Fibroblast of the conjunctiva (primary cell): ENCODE results near the gene ITM2C.

Experiments used
- DNase-seq: peaks from one replicate; pipeline ENCODE4 v3.0.0-alpha.2; 2010; ENCODE audit warnings: low read depth

Gene ITM2C, protein sequence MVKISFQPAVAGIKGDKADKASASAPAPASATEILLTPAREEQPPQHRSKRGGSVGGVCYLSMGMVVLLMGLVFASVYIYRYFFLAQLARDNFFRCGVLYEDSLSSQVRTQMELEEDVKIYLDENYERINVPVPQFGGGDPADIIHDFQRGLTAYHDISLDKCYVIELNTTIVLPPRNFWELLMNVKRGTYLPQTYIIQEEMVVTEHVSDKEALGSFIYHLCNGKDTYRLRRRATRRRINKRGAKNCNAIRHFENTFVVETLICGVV

DNA sequence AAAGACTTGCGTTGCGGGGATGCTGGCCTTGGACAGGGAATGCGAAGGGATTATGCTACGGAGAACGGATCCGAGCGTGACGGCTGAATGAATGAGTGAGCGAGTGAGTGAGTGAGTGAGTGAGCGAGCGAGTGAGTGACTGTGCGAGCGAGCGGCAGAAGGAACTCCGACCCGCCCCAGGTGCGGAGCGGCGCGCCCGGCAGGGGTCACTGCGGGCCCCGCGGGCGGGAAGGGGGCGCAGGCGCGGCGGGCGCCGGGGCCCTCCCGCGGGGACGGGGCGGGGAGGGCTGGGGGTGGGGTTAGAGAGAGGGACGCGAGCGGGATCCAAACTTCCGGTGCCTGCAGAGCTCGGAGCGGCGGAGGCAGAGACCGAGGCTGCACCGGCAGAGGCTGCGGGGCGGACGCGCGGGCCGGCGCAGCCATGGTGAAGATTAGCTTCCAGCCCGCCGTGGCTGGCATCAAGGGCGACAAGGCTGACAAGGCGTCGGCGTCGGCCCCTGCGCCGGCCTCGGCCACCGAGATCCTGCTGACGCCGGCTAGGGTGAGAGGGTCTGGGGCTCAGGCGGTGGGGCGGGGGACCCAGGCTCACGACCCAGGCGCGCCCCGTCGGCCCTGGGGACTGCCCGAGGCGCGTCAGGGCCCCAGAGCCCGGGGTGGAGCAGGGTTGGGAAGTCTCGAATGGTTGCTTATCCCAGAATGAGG lies at the start of gene ITM2C:
Gene ITM2C, plus strand, starts transcription at position 338 of the 702 bp plus-strand sequence. Its CDS starts 84 bp downstream, at position 422.
- peak; percentile 18 for DNase-seq

DNA sequence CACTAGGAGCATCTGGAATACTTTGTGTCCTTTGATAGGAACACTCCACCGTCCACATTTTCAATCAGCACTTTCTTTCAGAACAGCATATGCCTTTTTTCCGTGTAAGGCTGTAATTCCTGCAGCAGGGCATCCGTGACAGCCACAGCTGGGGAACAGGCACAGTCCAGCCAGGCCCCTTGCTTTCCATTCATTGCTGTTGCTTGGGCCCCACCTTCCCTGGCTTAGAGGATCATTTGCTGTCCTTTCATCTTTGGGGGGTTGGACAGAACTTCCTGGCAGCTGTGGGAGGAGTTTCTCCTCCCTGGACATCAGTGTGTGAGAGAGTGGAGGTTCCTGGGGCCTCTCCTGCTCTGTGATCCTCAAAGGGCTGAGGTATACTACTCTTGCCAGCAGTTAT lies 49.7 kb upstream of the ITM2C start:
- no peak for DNase-seq

DNA sequence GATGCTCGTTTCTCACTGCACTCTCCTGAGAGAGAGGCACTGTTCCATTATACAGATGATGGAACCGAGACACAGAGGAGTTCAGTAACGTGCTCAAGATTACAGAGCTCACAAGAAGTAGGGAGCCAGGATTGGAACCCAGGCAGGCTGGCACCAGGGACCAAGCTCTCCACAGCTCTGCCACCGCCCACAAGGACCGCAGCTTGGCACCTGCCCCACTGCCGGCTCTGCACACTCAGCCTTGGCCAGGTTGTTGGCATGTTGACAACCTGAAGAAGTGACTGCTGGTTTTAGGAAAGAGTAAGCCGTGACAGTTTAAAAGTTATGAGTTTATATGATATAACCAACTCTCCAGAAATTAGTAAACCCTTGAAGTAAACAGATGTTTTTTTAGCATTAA lies 48.0 kb upstream of the ITM2C start:
- no peak for DNase-seq

DNA sequence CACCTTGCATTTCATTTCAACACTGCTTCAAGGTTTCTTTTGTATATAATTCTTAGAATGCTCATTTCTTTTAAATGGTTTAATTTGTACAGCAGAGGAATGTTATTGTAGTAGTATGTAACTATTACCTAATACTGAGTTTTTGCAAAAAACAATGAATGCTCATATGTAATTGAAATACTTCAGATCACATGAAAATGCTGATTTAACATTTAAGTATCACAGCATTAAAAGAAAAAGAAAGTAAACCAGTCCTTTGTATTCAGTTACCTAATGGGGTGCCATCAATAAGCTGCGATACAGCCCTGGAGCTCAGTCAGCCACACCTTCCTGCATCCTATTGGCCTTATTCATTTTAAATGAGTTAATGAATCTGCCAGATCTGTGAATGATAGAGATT lies 45.3 kb upstream of the ITM2C start:
- DNase-seq = no peak

DNA sequence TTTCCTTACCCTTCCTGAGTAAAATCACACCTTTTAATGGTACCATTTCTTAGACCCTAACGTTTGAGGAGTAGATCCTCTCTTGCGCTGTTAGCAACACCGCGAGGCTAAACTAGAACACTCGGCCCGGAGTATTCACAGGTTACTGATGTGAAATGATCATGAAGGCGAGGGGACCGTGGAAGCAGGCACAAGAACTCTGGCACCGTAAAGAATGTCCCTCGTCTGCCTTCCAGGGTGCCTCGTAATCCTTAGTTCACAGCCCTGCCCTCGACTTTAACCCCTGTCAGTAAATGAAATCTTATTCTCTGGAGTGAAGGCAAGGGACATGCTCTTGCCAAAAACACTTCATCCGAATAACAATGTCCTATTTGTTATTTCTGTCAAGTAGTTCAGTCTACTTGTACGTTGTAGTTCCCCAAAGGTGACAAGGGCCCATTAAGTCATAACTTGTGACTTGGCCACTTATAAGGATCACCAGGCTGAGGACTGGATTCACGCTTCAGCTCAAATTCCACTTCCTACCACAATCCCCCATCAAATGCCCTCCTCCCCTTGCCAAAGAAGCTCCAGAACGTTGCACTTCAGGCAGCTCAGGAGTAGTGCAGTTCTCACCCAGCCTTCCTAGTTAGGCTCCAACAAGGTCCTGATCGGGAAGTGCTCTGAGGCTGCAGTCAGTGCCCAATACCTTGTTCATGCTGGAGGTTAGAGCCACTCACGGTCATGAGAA lies 43.3 kb upstream of the ITM2C start:
- no peak for DNase-seq

DNA sequence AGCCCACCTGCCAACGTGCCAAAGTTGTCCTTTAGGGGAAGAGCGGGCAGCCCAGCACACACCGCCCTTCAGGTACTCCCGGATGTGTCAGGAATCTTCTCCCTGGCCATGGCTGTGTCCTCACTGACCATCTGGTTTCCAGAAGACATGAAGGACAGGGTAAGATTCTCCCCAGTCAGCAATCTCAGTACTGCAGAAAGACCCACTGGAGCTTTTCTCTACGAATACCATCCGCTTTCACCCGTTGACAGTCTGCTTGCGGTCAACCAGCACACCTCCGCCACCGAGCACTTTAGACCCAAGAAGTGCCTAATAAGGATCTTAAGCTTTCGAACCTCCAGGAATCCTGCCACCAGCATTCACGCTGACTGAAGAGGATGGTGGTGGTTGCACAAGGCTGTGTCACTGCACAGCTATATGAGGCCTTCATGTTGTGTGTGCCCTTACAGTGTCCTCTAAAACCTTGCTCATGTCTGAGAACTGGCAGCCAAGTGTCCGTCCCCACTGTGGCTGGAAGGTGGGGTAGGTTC lies 42.7 kb upstream of the ITM2C start:
- no peak for DNase-seq

DNA sequence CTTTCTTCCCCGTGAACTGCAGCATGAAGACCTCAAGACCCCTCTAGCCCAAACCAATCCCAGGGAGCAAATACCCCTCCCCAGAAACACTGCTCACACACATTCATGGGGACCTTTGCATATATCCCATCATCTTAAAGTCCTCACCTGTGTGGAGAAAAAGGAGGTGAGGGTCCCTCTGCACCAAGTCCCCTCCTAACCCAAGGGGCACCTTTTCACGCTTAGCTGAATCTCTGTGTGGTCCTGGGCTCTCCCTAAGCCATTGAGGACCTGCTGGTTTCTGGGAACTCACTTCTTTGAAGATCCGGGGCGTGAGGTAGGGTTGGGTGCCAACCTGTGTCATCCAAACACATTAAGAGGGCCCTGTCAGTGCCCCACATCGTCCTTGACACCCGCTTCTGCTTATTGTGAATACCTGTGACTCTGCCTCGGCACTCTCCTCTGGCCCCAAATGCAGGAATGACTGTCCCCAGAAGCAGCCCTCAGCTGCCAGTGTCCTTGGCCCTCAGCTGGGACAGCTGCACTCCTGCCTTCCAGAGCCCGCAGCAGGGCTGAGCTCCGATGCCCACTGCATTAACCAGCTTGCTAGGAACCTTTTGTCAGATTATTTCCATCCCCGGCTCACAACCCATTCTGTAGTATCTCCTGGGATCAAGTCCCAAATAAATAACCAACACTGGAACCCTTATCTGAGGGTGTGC lies 41.3 kb upstream of the ITM2C start:
- DNase-seq = no peak

DNA sequence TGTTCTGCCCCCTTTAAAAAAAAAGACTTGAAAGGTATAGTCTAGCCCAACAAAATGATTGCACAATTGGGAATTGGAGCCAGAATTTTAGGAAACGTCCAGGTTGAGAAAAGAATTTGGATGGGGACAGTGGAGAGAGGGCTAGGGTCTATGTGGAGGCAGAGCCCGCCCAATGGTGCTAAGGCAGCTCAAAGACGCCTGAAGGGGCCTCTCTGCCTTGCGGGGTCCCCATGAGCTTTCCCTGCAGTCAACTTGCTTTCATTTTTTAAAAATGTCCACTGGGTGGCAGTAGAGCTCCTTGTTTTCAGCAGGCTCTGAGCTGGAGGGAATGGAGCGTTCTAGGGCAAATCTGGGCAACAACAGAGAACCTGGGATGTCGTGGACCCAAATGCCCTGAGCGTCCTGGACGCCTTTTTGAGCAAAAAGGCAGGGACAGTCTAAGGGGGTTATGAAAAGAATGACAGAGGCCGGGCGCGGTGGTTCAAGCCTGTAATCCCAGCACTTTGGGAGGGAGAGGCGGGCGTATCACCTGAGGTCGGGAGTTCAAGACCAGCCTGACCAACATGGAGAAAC lies 40.2 kb upstream of the ITM2C start:
- peak; percentile 65 for DNase-seq

DNA sequence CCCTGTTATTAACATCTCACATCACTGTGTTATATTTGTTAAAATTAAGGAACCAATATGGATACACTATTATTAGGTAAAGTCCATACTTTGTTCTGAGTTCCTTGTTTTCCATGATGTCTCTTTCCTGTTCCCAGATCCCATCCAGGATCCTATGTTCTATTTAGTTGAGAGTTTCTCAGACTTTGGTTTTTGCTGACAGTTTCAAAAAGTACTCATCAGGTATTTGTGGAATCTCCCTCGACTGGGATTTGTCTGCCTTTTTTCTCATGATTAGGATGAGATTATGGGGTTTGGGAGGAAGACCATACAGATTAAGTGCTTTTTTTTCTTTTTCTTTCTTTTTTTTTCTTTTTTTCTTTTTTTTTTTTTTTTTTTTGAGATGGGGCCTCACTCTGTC lies 39.4 kb upstream of the ITM2C start:
- no peak for DNase-seq

DNA sequence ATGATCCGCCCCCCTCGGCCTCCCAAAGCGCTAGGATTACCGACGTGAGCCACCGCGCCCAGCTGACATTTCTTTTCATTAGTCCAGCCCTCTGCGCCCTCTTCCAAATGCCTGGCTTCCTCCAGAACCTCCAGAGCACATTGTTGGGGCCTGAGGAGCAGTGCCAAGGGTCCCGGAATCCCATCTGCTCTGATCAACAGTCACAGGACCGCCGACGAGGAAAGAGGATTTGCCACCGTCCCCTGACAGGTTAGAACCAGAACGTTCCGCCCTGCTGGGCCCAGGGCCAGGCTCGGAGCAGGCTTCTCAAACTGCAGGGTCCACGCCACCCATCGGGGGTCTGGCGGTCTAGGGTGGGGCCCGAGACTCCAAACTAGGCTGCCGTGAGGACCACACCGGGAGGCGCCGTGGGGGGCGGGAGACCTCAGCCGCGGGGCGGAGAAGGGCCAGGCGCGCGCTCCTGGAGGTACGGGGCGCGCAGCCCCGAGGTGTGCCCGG lies 36.9 kb upstream of the ITM2C start:
- DNase-seq = no peak

DNA sequence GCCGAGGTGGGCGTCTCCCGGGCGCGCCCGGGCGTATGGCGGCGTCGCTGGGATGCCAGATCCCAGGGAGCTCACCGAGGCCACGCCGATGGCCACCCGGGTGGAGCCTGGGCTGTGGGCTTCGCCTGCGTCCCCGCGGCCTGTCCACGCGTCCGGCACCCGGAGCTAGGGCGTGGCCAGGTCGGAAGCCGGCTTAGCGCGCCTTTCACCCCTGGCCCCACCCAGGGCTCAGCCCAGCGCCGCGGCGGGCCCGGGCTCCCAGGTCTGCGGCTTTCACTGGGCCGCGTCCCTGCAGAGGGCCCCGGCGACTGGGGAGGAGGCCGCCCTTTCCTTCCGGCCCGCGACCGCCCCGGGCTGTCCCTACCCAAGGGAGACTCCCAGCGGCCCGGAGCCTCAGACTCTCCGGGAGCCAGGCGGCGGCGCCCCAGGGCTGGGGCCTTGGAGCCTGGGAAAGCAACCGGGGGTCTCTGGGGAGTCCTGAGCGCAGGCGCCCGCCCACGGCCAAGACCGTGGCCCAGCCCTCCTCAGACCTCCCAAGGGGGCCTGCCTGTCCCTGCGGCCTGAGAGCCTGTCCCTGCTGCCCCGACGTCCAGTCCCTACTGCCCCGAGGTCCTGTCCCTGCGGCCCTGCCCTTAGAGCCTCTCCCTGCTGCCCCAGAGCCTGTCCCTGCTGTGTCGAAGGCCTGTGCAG lies 36.3 kb upstream of the ITM2C start:
- no peak for DNase-seq

DNA sequence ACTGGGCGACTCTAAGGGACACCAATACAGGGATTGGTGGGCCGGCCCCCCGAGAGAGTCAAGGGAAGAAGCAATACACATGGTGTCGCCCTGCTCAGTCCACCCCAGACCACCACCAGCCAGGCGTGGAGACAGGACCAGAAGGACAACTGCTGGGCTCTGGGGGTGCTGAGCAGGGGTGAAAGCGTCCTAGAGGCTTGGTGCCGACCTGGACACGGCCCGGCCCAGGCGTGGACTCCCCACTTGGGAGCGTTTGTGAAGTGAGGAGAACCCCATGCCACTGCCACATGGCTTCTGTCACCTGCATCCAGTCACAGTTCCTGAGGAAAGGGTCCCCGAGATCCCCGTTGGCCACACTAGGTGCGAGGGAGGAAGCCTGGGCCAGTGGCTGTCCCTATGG lies 35.4 kb upstream of the ITM2C start:
- DNase-seq = no peak

DNA sequence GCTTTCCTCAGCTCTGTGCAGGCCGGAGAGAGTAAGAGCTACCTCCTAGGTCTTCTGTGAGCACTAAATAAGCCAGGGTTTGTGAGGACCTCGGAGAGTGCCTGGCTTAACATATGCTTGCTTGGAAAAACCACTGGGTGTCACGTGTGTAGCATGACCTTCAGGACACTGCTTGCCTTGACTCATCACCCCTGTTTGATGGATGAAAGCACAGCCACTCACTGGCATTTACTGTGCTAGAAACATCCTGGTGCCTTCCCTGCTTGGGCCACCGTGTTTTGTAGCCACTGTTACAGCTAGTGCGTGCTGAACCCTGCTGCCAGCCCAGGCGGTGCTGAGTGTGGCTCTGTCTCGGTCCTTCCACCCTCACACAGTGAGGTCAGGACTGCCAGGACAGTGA lies 34.8 kb upstream of the ITM2C start:
- DNase-seq = no peak

DNA sequence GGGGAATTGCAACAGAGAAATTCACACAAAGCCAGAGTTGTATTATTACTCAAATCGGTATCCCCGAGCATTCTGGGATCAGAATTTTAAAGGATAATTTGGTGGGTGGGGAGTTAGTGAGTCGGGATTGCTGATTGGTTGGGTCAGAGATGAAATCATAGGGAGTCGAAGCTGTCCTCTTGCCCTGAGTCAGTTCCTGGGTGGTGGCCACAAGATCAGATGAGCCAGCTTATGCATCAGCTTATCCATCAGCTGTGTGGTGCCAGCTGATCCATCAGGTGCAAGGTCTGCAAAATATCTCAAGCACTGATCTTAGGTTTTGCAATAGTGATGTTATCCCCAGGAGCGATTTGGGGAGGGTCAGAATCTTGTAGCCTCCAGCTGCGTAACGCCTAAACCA lies 34.3 kb upstream of the ITM2C start:
- no peak for DNase-seq

DNA sequence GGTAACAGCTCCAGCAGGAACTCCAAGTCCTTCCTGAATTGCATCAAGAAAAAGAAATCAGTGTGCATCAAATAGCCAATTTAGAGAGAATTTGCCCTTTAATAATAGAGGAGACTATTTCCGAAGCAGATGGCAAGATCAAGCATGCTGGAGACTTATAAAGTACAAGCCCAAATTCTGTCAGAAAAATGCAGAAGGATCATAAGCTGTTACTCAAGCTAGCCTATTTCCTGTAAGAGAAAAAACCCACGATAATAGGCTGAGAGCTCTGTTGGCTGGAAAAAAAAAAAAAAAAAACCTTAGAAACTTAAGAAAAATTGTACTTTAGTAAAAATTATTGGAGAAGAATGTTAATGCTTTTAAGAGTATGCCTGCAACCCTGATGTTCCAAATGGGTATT lies 24.4 kb upstream of the ITM2C start:
- DNase-seq = no peak

DNA sequence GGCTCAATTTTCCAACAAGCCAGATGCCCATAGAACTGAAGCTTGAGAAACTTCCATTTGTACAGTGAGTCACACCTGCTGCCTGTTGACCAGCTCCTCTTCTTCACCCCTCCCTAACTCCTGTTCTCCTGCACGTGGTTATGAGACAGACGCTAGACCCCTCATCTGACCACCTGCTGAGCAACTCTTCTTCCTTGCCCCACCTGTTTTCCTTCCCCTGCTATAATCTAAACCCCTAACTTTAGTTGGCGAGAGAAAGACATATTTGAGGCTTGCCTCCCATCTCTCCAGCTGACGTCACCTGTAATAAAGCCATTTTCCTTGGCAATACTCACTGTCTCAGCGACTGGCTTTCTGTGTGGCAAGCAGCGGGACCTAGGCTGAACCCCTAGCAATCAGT lies 22.3 kb upstream of the ITM2C start:
- DNase-seq = no peak

DNA sequence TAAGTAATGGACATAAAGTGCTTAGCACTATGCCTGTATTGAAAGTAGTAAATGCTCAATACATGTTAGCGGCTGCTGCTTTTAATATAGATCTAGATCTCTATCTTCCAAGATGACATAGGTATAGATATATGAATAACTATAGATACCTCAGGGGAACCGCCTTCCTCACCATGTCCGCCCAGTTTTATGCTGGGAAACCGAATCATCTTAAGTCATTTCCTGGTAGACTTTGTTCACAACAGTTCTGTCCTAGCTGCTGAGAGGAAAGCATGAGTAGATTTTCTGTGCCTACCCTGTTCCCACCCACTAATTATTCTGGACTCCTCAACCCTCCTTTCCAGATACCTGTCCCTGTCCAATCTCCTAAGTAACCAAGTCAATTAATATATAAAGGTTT lies 21.6 kb upstream of the ITM2C start:
- no peak for DNase-seq

DNA sequence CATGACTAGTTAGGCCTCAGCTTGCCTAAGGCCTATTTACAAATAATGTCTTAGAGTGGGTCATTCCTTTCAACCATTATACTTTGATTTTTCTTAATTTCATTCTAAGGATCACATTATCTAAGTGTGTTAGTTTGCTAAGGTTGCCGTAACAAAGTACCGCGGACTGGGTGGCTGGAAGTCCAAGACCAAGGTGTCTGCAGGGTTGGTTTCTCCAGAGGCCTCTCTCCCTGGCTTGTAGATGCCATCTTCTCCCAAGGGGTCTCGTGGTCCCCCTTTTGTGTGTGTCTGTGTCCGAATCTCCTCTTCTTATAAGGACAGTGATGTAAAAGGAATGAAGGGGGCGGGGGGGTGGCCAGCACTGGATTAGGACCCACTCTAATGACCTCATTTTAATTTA lies 18.4 kb upstream of the ITM2C start:
- no peak for DNase-seq

DNA sequence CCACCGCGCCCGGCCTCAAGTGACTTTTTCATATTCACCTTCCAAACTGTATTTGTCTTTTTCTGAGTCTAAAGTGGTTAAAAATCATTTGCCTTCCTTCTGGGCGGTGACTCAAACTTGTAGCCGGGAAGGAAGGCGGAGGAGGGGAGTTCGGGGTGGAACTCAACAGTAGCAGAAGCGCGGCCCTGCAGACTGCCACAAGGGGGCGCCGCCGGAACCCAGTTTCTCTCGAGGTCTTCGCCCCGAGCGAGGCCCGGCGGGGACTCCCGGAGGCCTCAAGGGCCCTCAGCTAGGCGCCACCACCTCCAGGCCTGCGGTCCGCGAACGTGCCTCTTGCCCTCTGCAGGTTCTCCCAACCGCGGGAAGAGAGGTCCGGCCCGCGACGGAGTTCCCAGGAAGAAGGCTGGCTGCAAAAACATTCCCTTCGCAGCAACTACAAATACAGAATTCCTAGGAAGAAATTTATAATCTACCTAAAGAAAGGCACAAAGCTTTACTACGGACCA lies 16.8 kb upstream of the ITM2C start:
- peak; percentile 60 for DNase-seq

DNA sequence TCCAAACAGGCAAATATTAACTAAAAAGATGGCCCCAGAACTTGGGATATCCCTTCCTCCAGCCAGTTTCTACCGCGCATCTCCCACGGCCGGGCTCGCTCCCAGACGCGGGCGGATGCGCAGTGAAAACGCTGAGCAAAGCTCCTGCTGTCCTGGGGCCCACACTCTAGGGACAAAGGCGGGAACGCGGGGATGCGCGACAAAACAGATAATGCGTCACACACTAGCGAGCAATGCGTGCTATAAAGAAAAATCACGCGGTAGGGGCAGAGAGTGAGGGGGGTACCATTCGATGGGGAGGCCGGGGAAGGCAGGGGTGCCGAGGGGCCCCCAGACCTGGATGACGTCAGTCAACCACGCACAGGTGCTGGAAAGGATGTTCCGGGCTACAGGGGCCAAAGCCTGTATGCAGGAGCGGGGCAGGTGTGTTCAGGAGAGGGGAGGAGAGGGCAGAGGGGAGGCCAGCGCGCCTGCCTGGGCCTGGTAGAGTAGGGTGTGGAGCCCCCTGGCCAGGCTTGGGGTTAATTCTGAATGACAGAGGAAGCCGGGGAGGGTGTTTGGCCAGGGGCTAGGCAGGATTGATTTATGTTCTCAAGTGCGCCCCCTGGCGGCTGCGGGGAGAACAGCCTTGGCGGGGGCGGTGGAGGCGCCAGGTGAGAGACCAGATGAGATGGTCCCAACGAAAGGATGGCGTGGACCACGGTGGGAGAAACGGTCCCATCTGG lies 14.9 kb upstream of the ITM2C start:
- no peak for DNase-seq

DNA sequence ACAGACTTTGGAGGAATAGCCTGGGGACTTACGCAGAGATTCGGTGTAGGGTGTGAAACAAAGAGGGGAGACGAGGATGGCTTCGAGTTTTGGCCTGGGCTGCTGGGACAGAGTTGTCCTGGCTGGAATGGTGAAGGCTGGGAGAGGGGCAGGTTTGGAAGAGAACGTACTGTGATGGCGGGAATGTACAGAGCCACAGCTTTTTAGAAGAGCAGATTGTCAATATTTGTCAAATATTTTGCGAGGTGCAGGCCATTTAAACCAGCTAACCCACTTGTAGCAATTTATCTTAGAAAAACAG lies 14.4 kb upstream of the ITM2C start:
- no peak for DNase-seq
